Measurements from ENCODE around the gene PBX3. TPM values are rescaled to one million over a fixed set of nuclear protein-coding genes. Genes with fewer than 3 reads are reported as not detected.

The PBX3 gene
- total RNA-seq, 1 donor from 2014 or later, result 71.6 TPM

- H3K9me3 Mint-ChIP-seq, result no peaks in the 10 kb centered on the region
- no peak for TF ChIP-seq CTCF (conservative IDR thresholded peaks at IDR 0.05)
- DNase-seq (ENCODE audit: low read depth, low spot score), result no peak
- H3K4me3 Mint-ChIP-seq, result no peak overlapping the region
- H3K27me3 Mint-ChIP-seq (ENCODE audit: low read depth), result no peaks in the 10 kb centered on the region
- peaks cover 2% of the 10 kb centered on the region for H3K4me1 Mint-ChIP-seq
- no peaks in the 10 kb centered on the region for H3K36me3 Mint-ChIP-seq (ENCODE audit: low read depth)
- no peak overlapping the region for H3K27ac Mint-ChIP-seq (ENCODE audit: unreplicated experiment)
These were observed 253.8 kb downstream of the PBX3 start for GRCh38 chr9:126000731-126001580.

- TF ChIP-seq CTCF (conservative IDR thresholded peaks at IDR 0.05), result no peak
- no peaks in the 10 kb centered on the region for H3K36me3 Mint-ChIP-seq (ENCODE audit: low read depth)
- no peak overlapping the region for H3K4me3 Mint-ChIP-seq
- H3K9me3 Mint-ChIP-seq, result no peaks in the 10 kb centered on the region
- no peaks in the 10 kb centered on the region for H3K27me3 Mint-ChIP-seq (ENCODE audit: low read depth)
- H3K4me1 Mint-ChIP-seq, result no peaks in the 10 kb centered on the region
- no peak overlapping the region for H3K27ac Mint-ChIP-seq (ENCODE audit: unreplicated experiment)
- no peak for DNase-seq (ENCODE audit: low read depth, low spot score)
These were observed 254.5 kb downstream of the PBX3 start for GRCh38 chr9:126001581-126002225.

- no peak for DNase-seq (ENCODE audit: low read depth, low spot score)
- Mint-ChIP-seq H3K27ac (ENCODE audit: unreplicated experiment) (no peak overlapping the region), H3K4me1 (no peaks in the 10 kb centered on the region)
These were observed 255.5 kb downstream of the PBX3 start for GRCh38 chr9:126002476-126003350.

GRCh38 chr9:126009047-126009446 is 261.9 kb downstream of the PBX3 start:
- Mint-ChIP-seq H3K36me3 (ENCODE audit: low read depth) (peaks cover 9% of the 10 kb centered on the region), H3K9me3 (peaks cover 6% of the 10 kb centered on the region), H3K4me3 (no peak overlapping the region), H3K27ac (ENCODE audit: unreplicated experiment) (no peak overlapping the region), H3K4me1 (no peaks in the 10 kb centered on the region), H3K27me3 (ENCODE audit: low read depth) (no peaks in the 10 kb centered on the region)
- DNase-seq (ENCODE audit: low read depth, low spot score), result no peak
- peak; percentile 43 for TF ChIP-seq CTCF (conservative IDR thresholded peaks at IDR 0.05)

More at GRCh38 chr9:126002476-126003350, 255.5 kb downstream of the PBX3 start:
- no peaks in the 10 kb centered on the region for H3K36me3 Mint-ChIP-seq (ENCODE audit: low read depth)
- no peaks in the 10 kb centered on the region for H3K9me3 Mint-ChIP-seq
- H3K4me3 Mint-ChIP-seq, result no peak overlapping the region
- no peaks in the 10 kb centered on the region for H3K27me3 Mint-ChIP-seq (ENCODE audit: low read depth)
- TF ChIP-seq CTCF (conservative IDR thresholded peaks at IDR 0.05), result no peak

GRCh38 chr9:126014726-126015125 is 267.6 kb downstream of the PBX3 start:
- Mint-ChIP-seq H3K4me3 (no peak overlapping the region), H3K4me1 (no peaks in the 10 kb centered on the region), H3K27me3 (ENCODE audit: low read depth) (no peaks in the 10 kb centered on the region), H3K27ac (ENCODE audit: unreplicated experiment) (no peak overlapping the region), H3K36me3 (ENCODE audit: low read depth) (no peaks in the 10 kb centered on the region), H3K9me3 (no peaks in the 10 kb centered on the region)
- no peak for TF ChIP-seq CTCF (conservative IDR thresholded peaks at IDR 0.05)
- DNase-seq (ENCODE audit: low read depth, low spot score), result no peak
